IMR-90 (cell line): ENCODE data around the gene ANGPT4. TPM values are rescaled to one million over a fixed set of nuclear protein-coding genes. Genes with fewer than 3 reads are reported as not detected.
A peak's percentile ranks its signal among the peaks of the same experiment; 100 is the strongest.

Experiments
- ATAC-seq: fragments of 200-7000 bp; cut with Tn5 transposase; 2 replicates; pipeline ENCODE4 v1.9.1; 2020; ENCODE audit warnings: low read depth, mild to moderate bottlenecking, moderate library complexity
- BruUV-seq: library from RNA; stranded (reverse); fragments of 400-500 nt; replicated peaks from 2 replicates; lab custom pipeline; 2021; lab: Mats Ljungman, UMichigan
- CTCF ChIA-PET: fragments of 300-600 bp; formaldehyde crosslinking; extraction: SDS; loops from one replicate; lab custom pipeline; 2021; ENCODE audit warnings: antibody characterized with exemption; lab: Yijun Ruan, JAX
- POLR2A ChIA-PET: fragments of 300-600 bp; sonication (Branson Sonifier 250); formaldehyde crosslinking; loops from one replicate; lab custom pipeline; 2022; ENCODE audit warnings: antibody characterized with exemption; ENCODE audit not compliant: unreplicated experiment; lab: Charles Lee
- DNase-seq: peaks from one replicate; pipeline ENCODE4 v3.0.0; 2013
- H2AFZ ChIP-seq: replicated peaks from 2 replicates; pipeline ENCODE3; 2013; ENCODE audit warnings: low read length, mild to moderate bottlenecking; ENCODE audit not compliant: poor library complexity
- H2AK5ac ChIP-seq: 2 replicates; pipeline ENCODE4 v1.6.1; 2013; ENCODE audit warnings: low read depth, low read length, inconsistent platforms
- H2AK9ac ChIP-seq: replicated peaks from 2 replicates; pipeline ENCODE3; 2013; ENCODE audit warnings: mild to moderate bottlenecking, low read depth, low read length, moderate library complexity; ENCODE audit not compliant: poor library complexity
- H2BK120ac ChIP-seq: 2 replicates; pipeline ENCODE4 v1.6.1; 2013; ENCODE audit warnings: low read depth, low read length, inconsistent platforms
- H2BK15ac ChIP-seq: 3 replicates; pipeline ENCODE4 v1.6.1; 2013; ENCODE audit warnings: low read depth, low read length, inconsistent platforms
- H2BK20ac ChIP-seq: 2 replicates; pipeline ENCODE4 v1.6.1; 2013; ENCODE audit warnings: low read depth, mild to moderate bottlenecking, inconsistent platforms, low read length, moderate library complexity
- H2BK5ac ChIP-seq: 2 replicates; pipeline ENCODE4 v1.6.1; 2013; ENCODE audit warnings: mild to moderate bottlenecking, low read depth, low read length, inconsistent platforms; ENCODE audit not compliant: poor library complexity, severe bottlenecking
- H3K14ac ChIP-seq: replicated peaks from 2 replicates; pipeline ENCODE4 v1.6.1; 2013; ENCODE audit warnings: low read depth, low read length, inconsistent platforms
- H3K18ac ChIP-seq: 2 replicates; pipeline ENCODE4 v1.6.1; 2013; ENCODE audit warnings: low read depth, low read length, control low read depth
- H3K23ac ChIP-seq: 2 replicates; pipeline ENCODE4 v1.6.1; 2013; ENCODE audit warnings: low read depth, low read length, inconsistent platforms
- H3K27ac ChIP-seq: 2 replicates; pipeline ENCODE4 v1.5.1; 2013; ENCODE audit warnings: mild to moderate bottlenecking, control low read depth, low read length; ENCODE audit not compliant: insufficient read depth
- H3K27me3 ChIP-seq: 2 replicates; pipeline ENCODE4 v1.6.1; 2013; ENCODE audit warnings: low read length; ENCODE audit not compliant: control insufficient read depth, insufficient read depth
- H3K36me3 ChIP-seq: 2 replicates; pipeline ENCODE4 v1.6.1; 2013; ENCODE audit warnings: low read length, mixed read lengths; ENCODE audit not compliant: control insufficient read depth, insufficient read depth
- H3K4ac ChIP-seq: 2 replicates; pipeline ENCODE4 v1.6.1; 2013; ENCODE audit warnings: low read depth, low read length, inconsistent platforms
- H3K4me1 ChIP-seq: 2 replicates; pipeline ENCODE4 v1.6.1; 2013; ENCODE audit warnings: low read length, mixed read lengths; ENCODE audit not compliant: control insufficient read depth, insufficient read depth
- H3K4me2 ChIP-seq: 2 replicates; pipeline ENCODE4 v1.6.1; 2013; ENCODE audit warnings: low read depth, mild to moderate bottlenecking, control low read depth, low read length, moderate library complexity
- H3K4me3 ChIP-seq: 2 replicates; pipeline ENCODE4 v1.5.1; 2013; ENCODE audit warnings: low read depth, mild to moderate bottlenecking, control low read depth, low read length, moderate library complexity; ENCODE audit not compliant: insufficient read depth
- H3K56ac ChIP-seq: 2 replicates; pipeline ENCODE4 v1.6.1; 2013; ENCODE audit warnings: low read length, inconsistent platforms; ENCODE audit not compliant: insufficient read depth; ENCODE audit errors: extremely low read depth
- H3K79me1 ChIP-seq, 2 experiments: 2 replicates each; pipeline ENCODE4 v1.6.1; 2013; ENCODE audit warnings: low read length in 2 of 2, inconsistent platforms in 1 of 2, low read depth in 1 of 2
- H3K9ac ChIP-seq: 2 replicates; pipeline ENCODE4 v1.6.1; 2013; ENCODE audit warnings: low read depth, low read length, control low read depth
- H3K9me1 ChIP-seq: 2 replicates; pipeline ENCODE4 v1.6.1; 2013; ENCODE audit warnings: low read length, inconsistent platforms; ENCODE audit not compliant: insufficient read depth
- H3K9me3 ChIP-seq: 2 replicates; pipeline ENCODE4 v1.6.1; 2013; ENCODE audit warnings: low read length; ENCODE audit not compliant: control insufficient read depth, insufficient read depth
- H4K20me1 ChIP-seq: 2 replicates; pipeline ENCODE4 v1.6.1; 2013; ENCODE audit warnings: low read length, inconsistent platforms; ENCODE audit not compliant: insufficient read depth
- H4K5ac ChIP-seq: 2 replicates; pipeline ENCODE4 v1.6.1; 2013; ENCODE audit warnings: mild to moderate bottlenecking, low read depth, low read length, control low read depth
- H4K8ac ChIP-seq, 2 experiments: 2 replicates each; pipeline ENCODE4 v1.6.1; 2013; ENCODE audit warnings: low read depth in 2 of 2, low read length in 2 of 2, control low read depth in 1 of 2, inconsistent platforms in 1 of 2
- H4K91ac ChIP-seq: 2 replicates; pipeline ENCODE4 v1.6.1; 2013; ENCODE audit warnings: low read depth, low read length, inconsistent platforms; ENCODE audit not compliant: insufficient read depth
- CHD1 ChIP-seq: IDR thresholded peaks from 2 replicates; pipeline ENCODE4 v1.6.1; 2012; ENCODE audit warnings: low read depth, low read length, improper control_type of control experiment
- CTCF ChIP-seq: conservative IDR thresholded peaks from 2 replicates; pipeline ENCODE4 v1.5.1; 2012; ENCODE audit warnings: mild to moderate bottlenecking, low read depth, low read length, improper control_type of control experiment
- ELK1 ChIP-seq: fragments of 150-350 bp; IDR thresholded peaks from 2 replicates; pipeline ENCODE4 v1.6.1; 2016; ENCODE audit warnings: low read depth, mild to moderate bottlenecking, low read length, moderate library complexity, borderline replicate concordance
- FOS ChIP-seq: fragments of 150-350 bp; IDR thresholded peaks from 2 replicates; pipeline ENCODE4 v1.6.1; 2016; ENCODE audit warnings: low read depth, low read length
- MXI1 ChIP-seq: IDR thresholded peaks from 2 replicates; pipeline ENCODE4 v1.6.1; 2012; ENCODE audit warnings: low read depth, mild to moderate bottlenecking, low read length, moderate library complexity, borderline replicate concordance
- POLR2A ChIP-seq: IDR thresholded peaks from 2 replicates; pipeline ENCODE4 v1.6.1; 2012; ENCODE audit warnings: mild to moderate bottlenecking, low read depth, low read length
- RAD21 ChIP-seq: IDR thresholded peaks from 2 replicates; pipeline ENCODE4 v1.6.1; 2012; ENCODE audit warnings: low read length, improper control_type of control experiment
- RCOR1 ChIP-seq: IDR thresholded peaks from 2 replicates; pipeline ENCODE4 v1.6.1; 2012; ENCODE audit warnings: mild to moderate bottlenecking, low read length, improper control_type of control experiment; ENCODE audit not compliant: insufficient replicate concordance
- RFX5 ChIP-seq: IDR thresholded peaks from 2 replicates; pipeline ENCODE4 v1.8.0; 2012; ENCODE audit warnings: low read depth, mild to moderate bottlenecking, low read length, moderate library complexity
- USF2 ChIP-seq: fragments of 150-350 bp; IDR thresholded peaks from 2 replicates; pipeline ENCODE4 v1.6.1; 2017; ENCODE audit warnings: mild to moderate bottlenecking, antibody characterized with exemption, low read length, low read depth
- WGBS, 2 experiments: methylation state at CpG; one replicate each; pipeline versions ENCODE4 v1.1.5 to v1.1.7; 2013; ENCODE audit warnings: missing lambda C conversion rate in 2 of 2; ENCODE audit not compliant: insufficient read length in 1 of 2; ENCODE audit errors: extremely low coverage in 2 of 2; 5-methylcytosine and 5-hydroxymethylcytosine counted together
- dilution Hi-C: fragments of 300-500 bp; cut with HindIII; formaldehyde crosslinking; loops from one replicate; pipeline ENCODE4 v1.14.3; 2018; ENCODE audit warnings: low sequenced_read_pairs; ENCODE audit not compliant: unreplicated experiment
- in situ Hi-C: fragments of 300-500 bp; cut with MboI; formaldehyde crosslinking; loops from 3 replicates; pipeline ENCODE4 v1.14.3; 2019; ENCODE audit warnings: low sequenced_read_pairs, inconsistent platforms, mixed read lengths
- intact Hi-C: fragments of 100-400 bp; cut with micrococcal nuclease; formaldehyde crosslinking; loops from 2 replicates; pipeline ENCODE4 v1.10.0; 2022
- polyA plus RNA-seq, 3 experiments: library from polyadenylated mRNA; depleted of rRNA; stranded (reverse); fragments of >200 nt; gene quantifications; 2 replicates each; pipeline ENCODE4 v1.2.3, GENCODE V29; 2012; ENCODE audit warnings: low replicate concordance in 1 of 3
- total RNA-seq: library from RNA; depleted of rRNA; stranded (reverse); fragments of >200 nt; gene quantifications from 2 replicates; pipeline ENCODE4 v1.2.3, GENCODE V29; 2012

ANGPT4 gene
- total and polyA plus RNA-seq, 2 of the 4 experiments (the other 2 are of a cell fraction): not detected

- Histone ChIP-seq H2AK5ac (no peak overlapping the region), H3K14ac (no peak overlapping the region), H2BK20ac (no peak overlapping the region), H2AFZ (peak overlapping the region; percentile 64), H3K9ac (no peak overlapping the region), H3K4me2 (peak overlapping the region; percentile 17; the same call in 1 of the 2 replicates), H2BK120ac (no peak overlapping the region), H4K8ac (no peak overlapping the region), H2BK5ac (no peak overlapping the region), H4K5ac (no peak overlapping the region), H3K56ac (no peak overlapping the region), H4K20me1 (no peaks in the 10 kb centered on the region), H3K23ac (no peak overlapping the region), H2BK15ac (no peak overlapping the region), H3K4me1 (peaks cover 3% of the 10 kb centered on the region), H3K36me3 (no peaks in the 10 kb centered on the region), H3K18ac (no peak overlapping the region), H3K27ac (no peak overlapping the region), H3K4me3 (no peak overlapping the region), H4K91ac (no peak overlapping the region), H3K27me3 (no peaks in the 10 kb centered on the region), H3K9me3 (no peaks in the 10 kb centered on the region), H3K4ac (no peak overlapping the region), H2AK9ac (peak overlapping the region; percentile 51), H3K9me1 (peaks cover 9% of the 10 kb centered on the region; the same call in 1 of the 2 replicates), H3K79me1 (peaks cover 4 to 7% of the 10 kb centered on the region in 2 experiments; a peak in 2 of 4 replicates)
- dilution Hi-C loops (no loop called here), in situ Hi-C loops (no loop called here), intact Hi-C loops (no loop called here)
- WGBS, 2 experiments: 67% methylated on average over 3 of the region's 12 CpGs; no CpG with 5 or more reads in 1 of the 2 experiments
- peak; percentile 60 for ATAC-seq
- DNase-seq: peak; percentile 54
- TF ChIP-seq RAD21: no peak
- no peak for TF ChIP-seq RCOR1
- TF ChIP-seq FOS: no peak
- no peak for TF ChIP-seq POLR2A
- no peak for TF ChIP-seq ELK1
- no peak for TF ChIP-seq USF2
- no peak for TF ChIP-seq RFX5
- TF ChIP-seq CHD1: no peak
- no peak for TF ChIP-seq MXI1
- no peak for TF ChIP-seq CTCF
- no TSS peak for BruUV-seq
- ChIA-PET CTCF (no interaction called here), POLR2A (no interaction called here)
These were observed 59.8 kb downstream of the ANGPT4 start for GRCh38 chr20:856361-856775.
